ENCODE results near the gene RPS14. TPM values are rescaled to one million over a fixed set of nuclear protein-coding genes. Genes with fewer than 3 reads are reported as not detected.
A peak's percentile ranks its signal among the peaks of the same experiment; 100 is the strongest.

Gene RPS14
- total and polyA plus RNA-seq, 2 of the 8 experiments (the other 6 are each of a cell fraction or from before 2014, with no cell fraction given), result 2,548 to 6,423 TPM

DNA sequence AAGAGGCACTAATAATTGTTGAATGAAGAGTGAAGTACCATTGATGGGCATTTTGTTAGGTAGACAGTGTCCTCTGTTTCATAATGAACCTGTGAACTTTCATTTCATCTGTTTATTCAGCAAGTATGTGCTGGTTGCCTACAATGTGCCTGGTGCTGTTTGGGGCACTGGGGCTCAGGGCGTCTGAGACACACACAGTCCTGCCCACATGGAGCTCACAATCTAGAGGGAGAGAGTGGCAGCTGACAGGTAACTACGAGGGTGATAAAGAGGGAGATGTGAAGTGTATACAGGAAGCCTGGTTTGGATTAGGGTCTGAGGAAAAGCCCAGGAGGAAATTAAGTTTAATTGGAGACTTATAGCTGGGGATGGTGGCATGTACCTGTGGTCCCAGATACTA, 29.9 kb upstream of the RPS14 start:
- ChIA-PET CTCF (ENCODE audit: partially characterized antibody) (interaction anchor here (1.0 to 30.8 kb wide), 6 partner anchors 20 to 80 kb away, joined by 3 to 571 read pairs (median 4); partner anchors contain the start of gene NDST1), POLR2A (ENCODE audit: partially characterized antibody) (interaction anchor here (1.1 to 1.6 kb wide), 3 partner anchors 10 to 30 kb away, joined by 4 to 5 read pairs (median 4); partner anchors contain the start of gene RPS14)
- peaks cover 0 to 16% (median 5%) of the 10 kb centered on the region in 4 experiments; a peak in 4 of 7 replicates for H3K4me1 ChIP-seq (replicated peaks in 1 of 4; ENCODE audit: control insufficient read depth in 3 of 4, insufficient read depth in 4 of 4, low read length in 3 of 4)
- H2BK120ac ChIP-seq (replicated peaks; ENCODE audit: low read depth, low read length), result no peak overlapping the region
- H3K56ac ChIP-seq (replicated peaks; ENCODE audit: insufficient read length, low read depth, low read length), result no peak overlapping the region
- no peak overlapping the region for H2BK20ac ChIP-seq (ENCODE audit: low read length)
- H4K20me1 ChIP-seq (replicated peaks in 1 of 2; ENCODE audit: control insufficient read depth in 1 of 2, insufficient read depth in 2 of 2, low read length in 2 of 2), result no peaks in the 10 kb centered on the region
- no peak overlapping the region; the same call in 1 of the 2 replicates for H2BK15ac ChIP-seq (ENCODE audit: low read length)
- no peak overlapping the region for H2BK5ac ChIP-seq (ENCODE audit: low read depth, low read length)
- FAIRE-seq, result no peak
- no peak overlapping the region for H4K8ac ChIP-seq (ENCODE audit: extremely low read depth, insufficient read depth, low read length)
- H3K79me2 ChIP-seq (ENCODE audit: control insufficient read depth in 1 of 2, insufficient read depth in 2 of 2, low read length in 2 of 2), result no peaks in the 10 kb centered on the region
- no peaks in the 10 kb centered on the region for H3K23me2 ChIP-seq (ENCODE audit: low read depth, low read length)
- H4K91ac ChIP-seq (replicated peaks; ENCODE audit: insufficient read length, low read length), result no peak overlapping the region
- no peak overlapping the region for H3K4me2 ChIP-seq (ENCODE audit: insufficient read depth in 1 of 2, low read depth in 2 of 2, low read length in 2 of 2)
- 92% methylated on average over 2 of the region's 2 CpGs; no CpG with 5 or more reads in 1 of the 2 experiments for WGBS, 2 experiments (ENCODE audit: extremely low coverage in 1 of 2, insufficient coverage in 1 of 2, insufficient read length in 1 of 2, insufficient replicate concordance in 2 of 2, low coverage in 1 of 2, low lambda C conversion rate in 2 of 2, missing lambda C conversion rate in 1 of 2)
- no peaks in the 10 kb centered on the region for H3K36me3 ChIP-seq (ENCODE audit: control insufficient read depth in 2 of 4, insufficient read depth in 4 of 4, low read length in 3 of 4)
- no peak for DNase-seq (ENCODE audit: low read depth in 1 of 2, low spot score in 2 of 2)
- H3K27me3 ChIP-seq (replicated peaks in 1 of 4; ENCODE audit: control insufficient read depth in 3 of 4, extremely low read depth in 1 of 4, insufficient read depth in 3 of 4, low read length in 3 of 4), result no peaks in the 10 kb centered on the region
- no peak overlapping the region for H3K27ac ChIP-seq (ENCODE audit: low read depth, low read length)
- 0 out of 2 replicates have a peak overlapping the region, but pooled peaks have one; percentile 32 for H2BK12ac ChIP-seq (ENCODE audit: low read depth, low read length)
- H3K9me3 ChIP-seq (ENCODE audit: insufficient read depth in 2 of 2, low read depth in 1 of 2, low read length in 1 of 2), result no peaks in the 10 kb centered on the region
- H3K18ac ChIP-seq (ENCODE audit: extremely low read depth, low read length), result no peak overlapping the region
- no peak overlapping the region for H2AK5ac ChIP-seq (ENCODE audit: low read depth, low read length)
- no peak overlapping the region for H2AFZ ChIP-seq (ENCODE audit: low read length)
- TF ChIP-seq TCF12 (IDR thresholded peaks at IDR 0.05; ENCODE audit: low read depth, low read length), result no peak
- TF ChIP-seq, protein P1, sequence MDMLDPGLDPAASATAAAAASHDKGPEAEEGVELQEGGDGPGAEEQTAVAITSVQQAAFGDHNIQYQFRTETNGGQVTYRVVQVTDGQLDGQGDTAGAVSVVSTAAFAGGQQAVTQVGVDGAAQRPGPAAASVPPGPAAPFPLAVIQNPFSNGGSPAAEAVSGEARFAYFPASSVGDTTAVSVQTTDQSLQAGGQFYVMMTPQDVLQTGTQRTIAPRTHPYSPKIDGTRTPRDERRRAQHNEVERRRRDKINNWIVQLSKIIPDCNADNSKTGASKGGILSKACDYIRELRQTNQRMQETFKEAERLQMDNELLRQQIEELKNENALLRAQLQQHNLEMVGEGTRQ (IDR thresholded peaks at IDR 0.05; ENCODE audit: low read length), result no peak
- no peak for TF ChIP-seq YY1 (IDR thresholded peaks at IDR 0.05; ENCODE audit: low read depth, low read length)
- no peak for TF ChIP-seq PHF8 (conservative IDR thresholded peaks at IDR 0.05; ENCODE audit: low read depth, low read length)
- no peak for TF ChIP-seq SIN3A (conservative IDR thresholded peaks at IDR 0.05 in 1 of 2, IDR thresholded peaks at IDR 0.05 in 1 of 2; ENCODE audit: low read depth in 1 of 2, low read length in 2 of 2)
- TF ChIP-seq POLR2AphosphoS5 (IDR thresholded peaks at IDR 0.05; ENCODE audit: low read depth, low read length), result no peak
- no peak for TF ChIP-seq CREB1 (IDR thresholded peaks at IDR 0.05)
- TF ChIP-seq, protein P2, sequence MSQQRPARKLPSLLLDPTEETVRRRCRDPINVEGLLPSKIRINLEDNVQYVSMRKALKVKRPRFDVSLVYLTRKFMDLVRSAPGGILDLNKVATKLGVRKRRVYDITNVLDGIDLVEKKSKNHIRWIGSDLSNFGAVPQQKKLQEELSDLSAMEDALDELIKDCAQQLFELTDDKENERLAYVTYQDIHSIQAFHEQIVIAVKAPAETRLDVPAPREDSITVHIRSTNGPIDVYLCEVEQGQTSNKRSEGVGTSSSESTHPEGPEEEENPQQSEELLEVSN (IDR thresholded peaks at IDR 0.05), result no peak
- TF ChIP-seq NANOG (IDR thresholded peaks at IDR 0.05; ENCODE audit: insufficient read depth, low read depth, low read length, poor library complexity, severe bottlenecking), result no peak
- TF ChIP-seq CTBP2 (IDR thresholded peaks at IDR 0.05; ENCODE audit: borderline replicate concordance, insufficient read depth, insufficient read length, low read length), result no peak
- no peak for TF ChIP-seq EZH2 (IDR thresholded peaks at IDR 0.05; ENCODE audit: low read depth, low read length, severe bottlenecking)
- no peak for TF ChIP-seq TBP (IDR thresholded peaks at IDR 0.05; ENCODE audit: low read depth, low read length)
- H3K79me1 ChIP-seq (ENCODE audit: low read depth, low read length), result no peaks in the 10 kb centered on the region; the same call in 1 of the 2 replicates
- no peak overlapping the region for H3K4ac ChIP-seq (replicated peaks; ENCODE audit: insufficient read length, low read depth, low read length)
- no peak overlapping the region for H3K23ac ChIP-seq (ENCODE audit: insufficient read length)
- no peak overlapping the region for H3K4me3 ChIP-seq (ENCODE audit: extremely low read depth in 1 of 4, insufficient read depth in 2 of 4, low read depth in 3 of 4, low read length in 4 of 4)
- H3K14ac ChIP-seq (ENCODE audit: insufficient read length), result no peak overlapping the region
- H4K5ac ChIP-seq (ENCODE audit: insufficient read length, low read depth, low read length), result no peak overlapping the region
- H3K9ac ChIP-seq (replicated peaks in 1 of 4; ENCODE audit: extremely low read depth in 1 of 4, low read depth in 3 of 4, low read length in 3 of 4), result no peak overlapping the region
